ENCODE data around the gene DNAJC6.

- no peak for TF ChIP-seq MAZ (IDR thresholded peaks at IDR 0.05; ENCODE audit: borderline replicate concordance, low read depth, low read length)
- TF ChIP-seq MAZ (CRISPR knock-in tag; IDR thresholded peaks at IDR 0.05; ENCODE audit: low read depth) = no peak
- no peak for TF ChIP-seq GABPB1 (CRISPR knock-in tag; IDR thresholded peaks at IDR 0.05)
- no peak for TF ChIP-seq ZBTB34 (CRISPR knock-in tag; IDR thresholded peaks at IDR 0.05)
Observed at GRCh38 chr1:65401612-65402011, 92.3 kb downstream of the DNAJC6 start.
